IMR-90 (cell line): ENCODE measurements around the gene PPP1CA.

ENCODE experiments used
- CEBPB ChIP-seq: IDR thresholded peaks from 2 replicates; pipeline ENCODE4 v1.6.1; 2012; ENCODE audit warnings: low read depth, low read length, improper control_type of control experiment
- CHD1 ChIP-seq: IDR thresholded peaks from 2 replicates; pipeline ENCODE4 v1.6.1; 2012; ENCODE audit warnings: low read depth, low read length, improper control_type of control experiment
- CTCF ChIP-seq: conservative IDR thresholded peaks from 2 replicates; pipeline ENCODE4 v1.5.1; 2012; ENCODE audit warnings: mild to moderate bottlenecking, low read depth, low read length, improper control_type of control experiment
- FOS ChIP-seq: fragments of 150-350 bp; IDR thresholded peaks from 2 replicates; pipeline ENCODE4 v1.6.1; 2016; ENCODE audit warnings: low read depth, low read length
- POLR2A ChIP-seq: IDR thresholded peaks from 2 replicates; pipeline ENCODE4 v1.6.1; 2012; ENCODE audit warnings: mild to moderate bottlenecking, low read depth, low read length
- RCOR1 ChIP-seq: IDR thresholded peaks from 2 replicates; pipeline ENCODE4 v1.6.1; 2012; ENCODE audit warnings: mild to moderate bottlenecking, low read length, improper control_type of control experiment; ENCODE audit not compliant: insufficient replicate concordance
- RFX5 ChIP-seq: IDR thresholded peaks from 2 replicates; pipeline ENCODE4 v1.8.0; 2012; ENCODE audit warnings: low read depth, mild to moderate bottlenecking, low read length, moderate library complexity
- SMC3 ChIP-seq: fragments of 150-350 bp; IDR thresholded peaks from 2 replicates; pipeline ENCODE4 v1.6.1; 2016; ENCODE audit warnings: low read depth, mild to moderate bottlenecking, antibody characterized with exemption, low read length, moderate library complexity

GRCh38 chr11:67349457-67349856, 52.2 kb downstream of the PPP1CA start:
- TF ChIP-seq CHD1 (no peak), CEBPB (no peak), CTCF (no peak), POLR2A (no peak), RFX5 (no peak), FOS (no peak), RCOR1 (no peak), SMC3 (no peak)
